Measurements from ENCODE around the gene KDSR.

The KDSR gene

GRCh38 chr18:63316612-63317555 is 50.1 kb downstream of the KDSR start:
- H3K27me3 ChIP-seq (ENCODE audit: insufficient read depth, poor library complexity, severe bottlenecking) = no peaks in the 10 kb centered on the region
- TF ChIP-seq POLR2AphosphoS5 (IDR thresholded peaks at IDR 0.05; ENCODE audit: low read depth) (no peak), REST (IDR thresholded peaks at IDR 0.05; ENCODE audit: insufficient replicate concordance, low read depth) (no peak), CTCF (IDR thresholded peaks at IDR 0.05; ENCODE audit: insufficient read depth, low read length) (no peak), GABPA (IDR thresholded peaks at IDR 0.05; ENCODE audit: low read depth) (no peak), SPI1 (IDR thresholded peaks at IDR 0.05; ENCODE audit: borderline replicate concordance, low read depth) (no peak)
- H3K27ac ChIP-seq (replicated peaks) = no peak overlapping the region
- H3K4me3 ChIP-seq (replicated peaks; ENCODE audit: insufficient read depth, low read length) = peak overlapping the region; percentile 97
- no peak for DNase-seq (ENCODE audit: low read depth in 1 of 2, low spot score in 1 of 2)

DNA sequence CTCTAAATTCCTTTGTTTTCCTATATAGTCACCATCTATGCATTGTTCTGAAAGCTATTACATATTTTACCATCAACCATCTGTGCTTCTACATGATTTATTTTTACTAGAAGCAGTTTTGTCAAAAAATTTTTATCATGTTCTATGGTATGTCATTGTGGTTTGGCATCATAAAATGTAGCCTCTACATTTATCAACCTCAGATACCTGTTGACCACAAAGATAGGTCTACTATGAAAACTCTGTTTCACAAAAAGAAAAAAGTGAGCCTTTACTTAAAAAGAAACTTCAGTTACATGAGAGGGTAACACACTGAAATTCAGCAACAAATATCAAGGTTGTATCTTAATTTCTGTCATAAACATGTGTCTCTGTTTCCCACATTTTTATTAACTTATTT is 51.1 kb downstream of the KDSR start:
- no peak for DNase-seq (ENCODE audit: low read depth in 1 of 2, low spot score in 1 of 2)
- Histone ChIP-seq H3K27ac (replicated peaks) (no peak overlapping the region), H3K27me3 (ENCODE audit: insufficient read depth, poor library complexity, severe bottlenecking) (no peaks in the 10 kb centered on the region), H3K4me3 (replicated peaks; ENCODE audit: insufficient read depth, low read length) (peak overlapping the region; percentile 97; the same call in 1 of the 2 replicates)
- TF ChIP-seq REST (IDR thresholded peaks at IDR 0.05; ENCODE audit: insufficient replicate concordance, low read depth) = no peak
- no peak for TF ChIP-seq POLR2AphosphoS5 (IDR thresholded peaks at IDR 0.05; ENCODE audit: low read depth)
- no peak for TF ChIP-seq SPI1 (IDR thresholded peaks at IDR 0.05; ENCODE audit: borderline replicate concordance, low read depth)
- no peak for TF ChIP-seq GABPA (IDR thresholded peaks at IDR 0.05; ENCODE audit: low read depth)
- TF ChIP-seq CTCF (IDR thresholded peaks at IDR 0.05; ENCODE audit: insufficient read depth, low read length) = no peak

- Histone ChIP-seq H3K4me3 (replicated peaks; ENCODE audit: insufficient read depth, low read length) (no peak overlapping the region), H3K27me3 (ENCODE audit: insufficient read depth, poor library complexity, severe bottlenecking) (no peaks in the 10 kb centered on the region), H3K27ac (replicated peaks) (no peak overlapping the region)
- TF ChIP-seq CTCF (IDR thresholded peaks at IDR 0.05; ENCODE audit: insufficient read depth, low read length) (no peak), SPI1 (IDR thresholded peaks at IDR 0.05; ENCODE audit: borderline replicate concordance, low read depth) (no peak), POLR2AphosphoS5 (IDR thresholded peaks at IDR 0.05; ENCODE audit: low read depth) (no peak)
- DNase-seq (ENCODE audit: low read depth in 1 of 2, low spot score in 1 of 2) = no peak
Measured at GRCh38 chr18:63315131-63315662, 51.8 kb downstream of the KDSR start.

Measured in HL-60 (cell line).